GM12878 (cell line): Measurements from ENCODE around the gene TRERF1. TPM values are rescaled to one million over a fixed set of nuclear protein-coding genes. Genes with fewer than 3 reads are reported as not detected.

ENCODE experiments used
- ATAC-seq: fragments of 200-7000 bp; cut with Tn5 transposase; 3 replicates; pipeline ENCODE4 v1.9.1; 2020; ENCODE audit warnings: mild to moderate bottlenecking, moderate library complexity
- BruUV-seq: library from RNA; stranded (reverse); fragments of 400-500 nt; replicated peaks from 2 replicates; lab custom pipeline; 2021; lab: Mats Ljungman, UMichigan
- CTCF ChIA-PET: fragments of 300-600 bp; sonication (Branson Sonifier 250); formaldehyde crosslinking; extraction: SDS; loops from one replicate; lab custom pipeline; 2021; ENCODE audit warnings: inconsistent platforms; lab: Yijun Ruan, JAX
- POLR2A ChIA-PET: fragments of 350-600 bp; formaldehyde crosslinking; extraction: SDS; loops from one replicate; lab custom pipeline; 2021; ENCODE audit warnings: inconsistent platforms; lab: Charles Lee
- RAD21 ChIA-PET: fragments of 300-600 bp; sonication (Branson Sonifier 250); formaldehyde crosslinking; loops from one replicate; lab custom pipeline; 2023; ENCODE audit warnings: antibody characterized with exemption; ENCODE audit not compliant: unreplicated experiment; lab: Charles Lee
- SMC1A ChIA-PET: fragments of 300-600 bp; sonication (Branson Sonifier 250); formaldehyde crosslinking; loops from one replicate; lab custom pipeline; 2023; ENCODE audit not compliant: unreplicated experiment, uncharacterized antibody; lab: Charles Lee
- DNase-seq: peaks from one replicate; pipeline ENCODE4 v3.0.0-alpha.2; 2011; ENCODE audit warnings: low read depth, low spot score
- FAIRE-seq: peaks from 3 replicates; lab custom pipeline; 2011; peaks lifted over from hg19 to GRCh38; lab: Jason Lieb, UNC
- H2AFZ ChIP-seq: 2 replicates; pipeline ENCODE4 v1.6.0; 2011; ENCODE audit warnings: low read depth, low read length, control low read depth; ENCODE audit not compliant: control insufficient read depth
- H3K27ac ChIP-seq: 2 replicates; pipeline ENCODE4 v1.5.1; 2011; ENCODE audit warnings: control low read depth; ENCODE audit not compliant: control insufficient read depth, insufficient read depth
- H3K27me3 ChIP-seq, 2 experiments: replicated peaks in 1 of 2; 2 replicates each; pipeline versions ENCODE4 v1.6.0 to v1.6.1; 2011; ENCODE audit warnings: low read length in 1 of 2; ENCODE audit not compliant: control insufficient read depth in 2 of 2, insufficient read depth in 2 of 2
- H3K36me3 ChIP-seq, 2 experiments: 2 replicates each; pipeline ENCODE4 v1.5.1; 2011; ENCODE audit warnings: low read length in 1 of 2; ENCODE audit not compliant: control insufficient read depth in 2 of 2, insufficient read depth in 2 of 2
- H3K4me1 ChIP-seq: 2 replicates; pipeline ENCODE4 v1.6.1; 2011; ENCODE audit warnings: mild to moderate bottlenecking, low read length, moderate library complexity, mixed read lengths; ENCODE audit not compliant: control insufficient read depth, insufficient read depth
- H3K4me2 ChIP-seq: 2 replicates; pipeline ENCODE4 v1.6.0; 2011; ENCODE audit warnings: control low read depth; ENCODE audit not compliant: control insufficient read depth, insufficient read depth
- H3K4me3 ChIP-seq: fragments of 200-600 bp; sonication (generic); 2 replicates; pipeline ENCODE4 v1.5.1; 2016
- H3K79me2 ChIP-seq: 2 replicates; pipeline ENCODE4 v1.6.0; 2011; ENCODE audit warnings: low read length; ENCODE audit not compliant: control insufficient read depth, insufficient read depth
- H3K9ac ChIP-seq: 2 replicates; pipeline ENCODE4 v1.8.0; 2011; ENCODE audit warnings: low read length, control low read depth, mixed read lengths; ENCODE audit not compliant: control insufficient read depth, insufficient read depth
- H3K9me3 ChIP-seq: replicated peaks from 3 replicates; pipeline ENCODE4 v1.5.1; 2011; ENCODE audit warnings: mild to moderate bottlenecking, low read length; ENCODE audit not compliant: control insufficient read depth, insufficient read depth
- H4K20me1 ChIP-seq: 2 replicates; pipeline ENCODE4 v1.6.0; 2011; ENCODE audit not compliant: control insufficient read depth, insufficient read depth
- MEF2B ChIP-seq: fragments of 450-650 bp; IDR thresholded peaks from 2 replicates; pipeline ENCODE4 v1.6.1; 2018; ENCODE audit warnings: mild to moderate bottlenecking, moderate library complexity; ENCODE audit not compliant: partially characterized antibody, poor library complexity, severe bottlenecking
- NRF1 ChIP-seq: conservative IDR thresholded peaks from 2 replicates; pipeline ENCODE4 v1.6.1; 2011; ENCODE audit warnings: mild to moderate bottlenecking, low read depth, low read length, improper control_type of control experiment
- SMAD5 ChIP-seq: IDR thresholded peaks from 2 replicates; pipeline ENCODE4 v1.6.1; 2016; ENCODE audit warnings: antibody characterized with exemption, low read depth
- YY1 ChIP-seq: IDR thresholded peaks from 2 replicates; pipeline ENCODE4 v1.6.1; 2011; ENCODE audit warnings: low read depth, mild to moderate bottlenecking, low read length
- ZNF384 ChIP-seq: IDR thresholded peaks from 2 replicates; pipeline ENCODE4 v1.6.1; 2012; ENCODE audit warnings: low read depth, mild to moderate bottlenecking, low read length, improper control_type of control experiment, borderline replicate concordance
- WGBS: methylation state at CpG from one replicate; pipeline ENCODE4 v1.1.6; 2016; ENCODE audit warnings: low lambda C conversion rate; ENCODE audit not compliant: insufficient replicate concordance, insufficient coverage; ENCODE audit errors: missing lambda C conversion rate; 5-methylcytosine and 5-hydroxymethylcytosine counted together
- in situ Hi-C: fragments of 300-500 bp; cut with MboI; formaldehyde crosslinking; loops from 9 replicates; pipeline ENCODE4 v1.14.3; 2018; ENCODE audit warnings: mixed read lengths
- intact Hi-C: fragments of 100-400 bp; cut with micrococcal nuclease; formaldehyde crosslinking; loops from one replicate; pipeline ENCODE4 v1.14.2; 2022; ENCODE audit not compliant: unreplicated experiment
- polyA plus RNA-seq, 11 experiments: library from polyadenylated mRNA; depleted of rRNA in 4 of 11; unstranded in 6 of 11; stranded (reverse) in 5 of 11; fragments of >200 nt; fragmentation: Nextera tagmentation in 4 of 11; fragmentation: Illumina TruSeq in 1 of 11; extraction: Ambion mirVana in 4 of 11; extraction: Trizol in 1 of 11; gene quantifications; 1 replicate in 1 of 11; 2 replicates in 10 of 11; pipeline versions ENCODE4 v1.2.1 to v1.2.3, GENCODE V29; 2011 to 2016; ENCODE audit warnings: inconsistent platforms in 2 of 11, missing spikeins in 2 of 11, low read depth in 1 of 11
- total RNA-seq, 4 experiments: library from RNA; depleted of rRNA in 3 of 4; stranded (reverse); fragments of >200 nt in 3 of 4; fragmentation: Illumina TruSeq in 1 of 4; extraction: Trizol in 1 of 4; gene quantifications; 2 replicates each; pipeline versions ENCODE4 v1.2.1 to v1.2.3, GENCODE V29; 2013 to 2021
- TF ChIP-seq, protein P1 (sequence below): fragments of 150-350 bp; IDR thresholded peaks from 2 replicates; pipeline ENCODE4 v1.6.1; 2016; ENCODE audit warnings: low read depth, low read length
- TF ChIP-seq, protein P2 (sequence below): IDR thresholded peaks from 2 replicates; pipeline ENCODE4 v1.6.1; 2011; ENCODE audit warnings: borderline replicate concordance, low read depth, mild to moderate bottlenecking, moderate library complexity, low read length; ENCODE audit not compliant: insufficient read depth, poor library complexity, severe bottlenecking
- TF ChIP-seq, protein P3 (sequence below): fragments of 450-650 bp; IDR thresholded peaks from 2 replicates; pipeline ENCODE4 v1.6.1; 2017; ENCODE audit warnings: mild to moderate bottlenecking, moderate library complexity
- TF ChIP-seq, protein P4 (sequence below): IDR thresholded peaks from 2 replicates; pipeline ENCODE4 v1.6.1; 2012; ENCODE audit warnings: low read depth, low read length, improper control_type of control experiment

TRERF1 gene
- total and polyA plus RNA-seq, 10 of the 15 experiments (the other 5 are each of a cell fraction or from before 2014, with no cell fraction given), result 2.2 to 19.4 (median 7.2) TPM

DNA sequence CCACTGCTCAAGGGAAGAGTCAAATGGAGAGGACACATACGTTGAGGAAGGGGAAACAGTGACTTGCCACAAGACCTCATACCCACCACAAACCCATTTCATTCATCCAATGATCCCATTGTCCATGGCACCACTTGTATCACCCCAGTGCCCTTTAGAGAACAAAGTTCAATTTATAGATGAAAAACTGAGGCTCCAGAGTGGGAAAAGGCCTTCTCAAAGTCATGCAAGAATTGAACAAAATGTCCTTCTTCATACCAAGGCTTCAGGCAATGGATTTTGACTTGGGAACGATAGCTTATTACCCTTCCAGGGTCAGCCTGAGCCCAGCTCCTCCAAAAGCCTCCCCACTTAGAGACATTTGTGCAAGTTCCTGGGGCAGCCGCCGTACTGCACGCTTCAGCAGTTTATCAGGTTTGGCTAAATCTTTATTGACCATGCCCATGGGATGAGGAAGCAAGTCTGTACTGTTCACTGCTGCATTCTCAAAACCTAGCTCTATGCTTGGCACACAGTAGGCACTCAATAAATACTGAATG lies 186.8 kb downstream of the TRERF1 start:
- H3K27me3 ChIP-seq, result no peaks in the 10 kb centered on the region
- POLR2A ChIA-PET, result interaction anchor here (0.7 to 1.4 kb wide), 2 partner anchors 12 to 187 kb away, joined by 4 read pairs; no protein-coding TSS in a partner anchor
- in situ Hi-C loops, result loop anchor here (5.0 kb wide), 1 partner anchor 282 kb away; no protein-coding TSS in a partner anchor
- intact Hi-C loops, result no loop called here
- RAD21 ChIA-PET, result interaction anchor here (1.0 to 7.2 kb wide), 4 partner anchors 242 to 283 kb away, joined by 3 to 77 read pairs (median 3); no protein-coding TSS in a partner anchor
- H4K20me1 ChIP-seq, result no peaks in the 10 kb centered on the region
- H3K36me3 ChIP-seq, result no peaks in the 10 kb centered on the region
- BruUV-seq, result no TSS peak
- ATAC-seq (no peak), FAIRE-seq (no peak), DNase-seq (no peak)
- H3K9me3 ChIP-seq, result no peaks in the 10 kb centered on the region
- no peak overlapping the region for H2AFZ ChIP-seq
- no peak overlapping the region for H3K4me2 ChIP-seq
- no peak overlapping the region for H3K4me3 ChIP-seq
- peaks cover 14% of the 10 kb centered on the region for H3K4me1 ChIP-seq
- WGBS, result 86% methylated on average over 5 of the region's 5 CpGs
- CTCF ChIA-PET, result interaction anchor here (1.0 to 8.8 kb wide), 2 partner anchors 160 to 283 kb away, joined by 5 to 123 read pairs; no protein-coding TSS in a partner anchor
- SMC1A ChIA-PET, result interaction anchor here (0.6 to 4.2 kb wide), 5 partner anchors 20 to 283 kb away, joined by 3 to 17 read pairs (median 3); no protein-coding TSS in a partner anchor
- no peak overlapping the region; the same call in 1 of the 2 replicates for H3K9ac ChIP-seq
- no peaks in the 10 kb centered on the region for H3K79me2 ChIP-seq
- no peak overlapping the region for H3K27ac ChIP-seq
- TF ChIP-seq SMAD5, result no peak
- TF ChIP-seq, protein P1, sequence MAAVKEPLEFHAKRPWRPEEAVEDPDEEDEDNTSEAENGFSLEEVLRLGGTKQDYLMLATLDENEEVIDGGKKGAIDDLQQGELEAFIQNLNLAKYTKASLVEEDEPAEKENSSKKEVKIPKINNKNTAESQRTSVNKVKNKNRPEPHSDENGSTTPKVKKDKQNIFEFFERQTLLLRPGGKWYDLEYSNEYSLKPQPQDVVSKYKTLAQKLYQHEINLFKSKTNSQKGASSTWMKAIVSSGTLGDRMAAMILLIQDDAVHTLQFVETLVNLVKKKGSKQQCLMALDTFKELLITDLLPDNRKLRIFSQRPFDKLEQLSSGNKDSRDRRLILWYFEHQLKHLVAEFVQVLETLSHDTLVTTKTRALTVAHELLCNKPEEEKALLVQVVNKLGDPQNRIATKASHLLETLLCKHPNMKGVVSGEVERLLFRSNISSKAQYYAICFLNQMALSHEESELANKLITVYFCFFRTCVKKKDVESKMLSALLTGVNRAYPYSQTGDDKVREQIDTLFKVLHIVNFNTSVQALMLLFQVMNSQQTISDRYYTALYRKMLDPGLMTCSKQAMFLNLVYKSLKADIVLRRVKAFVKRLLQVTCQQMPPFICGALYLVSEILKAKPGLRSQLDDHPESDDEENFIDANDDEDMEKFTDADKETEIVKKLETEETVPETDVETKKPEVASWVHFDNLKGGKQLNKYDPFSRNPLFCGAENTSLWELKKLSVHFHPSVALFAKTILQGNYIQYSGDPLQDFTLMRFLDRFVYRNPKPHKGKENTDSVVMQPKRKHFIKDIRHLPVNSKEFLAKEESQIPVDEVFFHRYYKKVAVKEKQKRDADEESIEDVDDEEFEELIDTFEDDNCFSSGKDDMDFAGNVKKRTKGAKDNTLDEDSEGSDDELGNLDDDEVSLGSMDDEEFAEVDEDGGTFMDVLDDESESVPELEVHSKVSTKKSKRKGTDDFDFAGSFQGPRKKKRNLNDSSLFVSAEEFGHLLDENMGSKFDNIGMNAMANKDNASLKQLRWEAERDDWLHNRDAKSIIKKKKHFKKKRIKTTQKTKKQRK, result no peak
- TF ChIP-seq ZNF384, result no peak
- TF ChIP-seq, protein P2, sequence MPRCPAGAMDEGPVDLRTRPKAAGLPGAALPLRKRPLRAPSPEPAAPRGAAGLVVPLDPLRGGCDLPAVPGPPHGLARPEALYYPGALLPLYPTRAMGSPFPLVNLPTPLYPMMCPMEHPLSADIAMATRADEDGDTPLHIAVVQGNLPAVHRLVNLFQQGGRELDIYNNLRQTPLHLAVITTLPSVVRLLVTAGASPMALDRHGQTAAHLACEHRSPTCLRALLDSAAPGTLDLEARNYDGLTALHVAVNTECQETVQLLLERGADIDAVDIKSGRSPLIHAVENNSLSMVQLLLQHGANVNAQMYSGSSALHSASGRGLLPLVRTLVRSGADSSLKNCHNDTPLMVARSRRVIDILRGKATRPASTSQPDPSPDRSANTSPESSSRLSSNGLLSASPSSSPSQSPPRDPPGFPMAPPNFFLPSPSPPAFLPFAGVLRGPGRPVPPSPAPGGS, result no peak
- no peak for TF ChIP-seq NRF1
- TF ChIP-seq, protein P3, sequence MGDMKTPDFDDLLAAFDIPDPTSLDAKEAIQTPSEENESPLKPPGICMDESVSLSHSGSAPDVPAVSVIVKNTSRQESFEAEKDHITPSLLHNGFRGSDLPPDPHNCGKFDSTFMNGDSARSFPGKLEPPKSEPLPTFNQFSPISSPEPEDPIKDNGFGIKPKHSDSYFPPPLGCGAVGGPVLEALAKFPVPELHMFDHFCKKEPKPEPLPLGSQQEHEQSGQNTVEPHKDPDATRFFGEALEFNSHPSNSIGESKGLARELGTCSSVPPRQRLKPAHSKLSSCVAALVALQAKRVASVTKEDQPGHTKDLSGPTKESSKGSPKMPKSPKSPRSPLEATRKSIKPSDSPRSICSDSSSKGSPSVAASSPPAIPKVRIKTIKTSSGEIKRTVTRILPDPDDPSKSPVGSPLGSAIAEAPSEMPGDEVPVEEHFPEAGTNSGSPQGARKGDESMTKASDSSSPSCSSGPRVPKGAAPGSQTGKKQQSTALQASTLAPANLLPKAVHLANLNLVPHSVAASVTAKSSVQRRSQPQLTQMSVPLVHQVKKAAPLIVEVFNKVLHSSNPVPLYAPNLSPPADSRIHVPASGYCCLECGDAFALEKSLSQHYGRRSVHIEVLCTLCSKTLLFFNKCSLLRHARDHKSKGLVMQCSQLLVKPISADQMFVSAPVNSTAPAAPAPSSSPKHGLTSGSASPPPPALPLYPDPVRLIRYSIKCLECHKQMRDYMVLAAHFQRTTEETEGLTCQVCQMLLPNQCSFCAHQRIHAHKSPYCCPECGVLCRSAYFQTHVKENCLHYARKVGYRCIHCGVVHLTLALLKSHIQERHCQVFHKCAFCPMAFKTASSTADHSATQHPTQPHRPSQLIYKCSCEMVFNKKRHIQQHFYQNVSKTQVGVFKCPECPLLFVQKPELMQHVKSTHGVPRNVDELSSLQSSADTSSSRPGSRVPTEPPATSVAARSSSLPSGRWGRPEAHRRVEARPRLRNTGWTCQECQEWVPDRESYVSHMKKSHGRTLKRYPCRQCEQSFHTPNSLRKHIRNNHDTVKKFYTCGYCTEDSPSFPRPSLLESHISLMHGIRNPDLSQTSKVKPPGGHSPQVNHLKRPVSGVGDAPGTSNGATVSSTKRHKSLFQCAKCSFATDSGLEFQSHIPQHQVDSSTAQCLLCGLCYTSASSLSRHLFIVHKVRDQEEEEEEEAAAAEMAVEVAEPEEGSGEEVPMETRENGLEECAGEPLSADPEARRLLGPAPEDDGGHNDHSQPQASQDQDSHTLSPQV, result no peak
- TF ChIP-seq, protein P4, sequence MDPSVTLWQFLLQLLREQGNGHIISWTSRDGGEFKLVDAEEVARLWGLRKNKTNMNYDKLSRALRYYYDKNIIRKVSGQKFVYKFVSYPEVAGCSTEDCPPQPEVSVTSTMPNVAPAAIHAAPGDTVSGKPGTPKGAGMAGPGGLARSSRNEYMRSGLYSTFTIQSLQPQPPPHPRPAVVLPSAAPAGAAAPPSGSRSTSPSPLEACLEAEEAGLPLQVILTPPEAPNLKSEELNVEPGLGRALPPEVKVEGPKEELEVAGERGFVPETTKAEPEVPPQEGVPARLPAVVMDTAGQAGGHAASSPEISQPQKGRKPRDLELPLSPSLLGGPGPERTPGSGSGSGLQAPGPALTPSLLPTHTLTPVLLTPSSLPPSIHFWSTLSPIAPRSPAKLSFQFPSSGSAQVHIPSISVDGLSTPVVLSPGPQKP, result no peak
- no peak for TF ChIP-seq MEF2B
- no peak for TF ChIP-seq YY1
